Body of pancreas (tissue), 4 donors: Measurements from ENCODE around the gene KCNT2. TPM values are rescaled to one million over a fixed set of nuclear protein-coding genes. Genes with fewer than 3 reads are reported as not detected.

Experiments used
- ATAC-seq: fragments of 150-250 bp; one replicate; pipeline ENCODE4 v1.9.1; 2016
- DNase-seq, 4 donors: peaks; one replicate each; pipeline ENCODE4 v3.0.0-alpha.2; 2019
- H3K27ac ChIP-seq, 4 donors: fragments of 200-600 bp; sonication (generic); 1 replicate in 3 of 4; 2 replicates in 1 of 4; pipeline versions ENCODE4 v1.5.1 to v1.6.1; 2016 to 2019; ENCODE audit warnings: mild to moderate bottlenecking in 1 of 4, mixed read lengths in 1 of 4, moderate library complexity in 1 of 4
- H3K27me3 ChIP-seq, 2 donors: fragments of 200-600 bp; sonication (generic); one replicate each; pipeline ENCODE4 v1.6.0; 2016; ENCODE audit warnings: mild to moderate bottlenecking in 1 of 2
- H3K36me3 ChIP-seq, 2 donors: fragments of 200-600 bp; sonication (generic); replicated peaks in 1 of 2; 2 replicates each; pipeline ENCODE4 v1.5.1; 2016; ENCODE audit warnings: low read depth in 2 of 2; ENCODE audit not compliant: insufficient read depth in 1 of 2
- H3K4me1 ChIP-seq: fragments of 200-600 bp; sonication (generic); one replicate; pipeline ENCODE4 v1.6.0; 2016
- H3K4me3 ChIP-seq, 2 donors: fragments of 200-600 bp; sonication (generic); 1 replicate in 1 of 2; 2 replicates in 1 of 2; pipeline ENCODE4 v1.5.1; 2016 to 2019
- H3K9me3 ChIP-seq, 3 donors: fragments of 200-600 bp; sonication (generic); 1 replicate in 2 of 3; 2 replicates in 1 of 3; pipeline ENCODE4 v1.5.1; 2016
- POLR2A ChIP-seq, 3 donors: fragments of 450-650 bp; IDR thresholded peaks; one replicate each; pipeline ENCODE4 v1.6.1; 2016; ENCODE audit warnings: antibody characterized with exemption in 3 of 3, mild to moderate bottlenecking in 2 of 3
- WGBS, 2 donors: methylation state at CpG; one replicate each; pipeline ENCODE4 v1.1.5; 2017; 5-methylcytosine and 5-hydroxymethylcytosine counted together
- intact Hi-C: fragments of 100-400 bp; cut with DNase I; formaldehyde crosslinking; loops from one replicate; pipeline ENCODE4 v1.15.1; 2023
- total RNA-seq, 2 donors: library from RNA; depleted of rRNA; stranded (reverse); fragments of >200 nt; gene quantifications; one replicate each; pipeline ENCODE4 v1.1.0, GENCODE V29; 2016
- TF ChIP-seq, protein P1 (sequence below), 7 experiments: fragments of 450-650 bp in 4 of 7; fragments of 200-600 bp in 3 of 7; sonication (generic) in 3 of 7; IDR thresholded peaks; one replicate each; pipeline ENCODE4 v1.5.1; 2016 to 2019; ENCODE audit warnings: antibody characterized with exemption in 7 of 7

KCNT2 gene
- total RNA-seq, 2 donors from 2014 or later: 0.78 to 0.99 TPM

- H3K9me3 ChIP-seq: peaks cover 0 to under 1% (median 0%) of the 10 kb centered on the region in 3 donors
- ATAC-seq (no peak), DNase-seq (no peak)
- intact Hi-C loops: no loop called here
- no peak overlapping the region for H3K27ac ChIP-seq
- WGBS, 2 donors: 40 to 52% methylated on average over 3 of the region's 3 CpGs
- H3K36me3 ChIP-seq: no peaks in the 10 kb centered on the region
- no peaks in the 10 kb centered on the region for H3K27me3 ChIP-seq
- no peak for TF ChIP-seq POLR2A (IDR thresholded peaks at IDR 0.05)
- TF ChIP-seq, protein P1, sequence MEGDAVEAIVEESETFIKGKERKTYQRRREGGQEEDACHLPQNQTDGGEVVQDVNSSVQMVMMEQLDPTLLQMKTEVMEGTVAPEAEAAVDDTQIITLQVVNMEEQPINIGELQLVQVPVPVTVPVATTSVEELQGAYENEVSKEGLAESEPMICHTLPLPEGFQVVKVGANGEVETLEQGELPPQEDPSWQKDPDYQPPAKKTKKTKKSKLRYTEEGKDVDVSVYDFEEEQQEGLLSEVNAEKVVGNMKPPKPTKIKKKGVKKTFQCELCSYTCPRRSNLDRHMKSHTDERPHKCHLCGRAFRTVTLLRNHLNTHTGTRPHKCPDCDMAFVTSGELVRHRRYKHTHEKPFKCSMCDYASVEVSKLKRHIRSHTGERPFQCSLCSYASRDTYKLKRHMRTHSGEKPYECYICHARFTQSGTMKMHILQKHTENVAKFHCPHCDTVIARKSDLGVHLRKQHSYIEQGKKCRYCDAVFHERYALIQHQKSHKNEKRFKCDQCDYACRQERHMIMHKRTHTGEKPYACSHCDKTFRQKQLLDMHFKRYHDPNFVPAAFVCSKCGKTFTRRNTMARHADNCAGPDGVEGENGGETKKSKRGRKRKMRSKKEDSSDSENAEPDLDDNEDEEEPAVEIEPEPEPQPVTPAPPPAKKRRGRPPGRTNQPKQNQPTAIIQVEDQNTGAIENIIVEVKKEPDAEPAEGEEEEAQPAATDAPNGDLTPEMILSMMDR (IDR thresholded peaks at IDR 0.05): no peak
- no peak overlapping the region for H3K4me3 ChIP-seq
- H3K4me1 ChIP-seq: no peaks in the 10 kb centered on the region
Observed at GRCh38 chr1:196559314-196559713, 48.9 kb downstream of the KCNT2 start.

DNA sequence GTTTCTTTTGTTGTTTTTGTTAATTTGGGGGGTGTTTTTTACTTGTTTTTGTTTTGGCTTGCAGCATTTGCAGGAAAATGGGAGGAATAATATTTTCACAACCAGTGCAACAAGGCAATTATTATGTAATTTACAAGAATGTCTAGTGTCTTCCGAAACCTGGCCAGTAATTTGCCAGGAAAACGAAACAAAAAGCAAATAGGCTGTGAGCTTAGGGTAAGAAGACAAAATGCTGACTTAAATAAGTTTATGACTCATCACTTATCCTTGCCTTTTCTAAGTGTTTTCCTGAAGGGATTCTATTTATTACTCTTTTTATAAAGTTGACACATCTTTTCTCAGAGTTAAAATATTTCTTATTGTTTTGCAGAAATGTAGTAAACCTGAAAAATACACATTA lies 49.8 kb downstream of the KCNT2 start:
- H3K9me3 ChIP-seq: no peaks in the 10 kb centered on the region
- no peak overlapping the region for H3K4me3 ChIP-seq
- H3K27me3 ChIP-seq: no peaks in the 10 kb centered on the region
- H3K36me3 ChIP-seq: no peaks in the 10 kb centered on the region
- H3K27ac ChIP-seq: no peak overlapping the region
- TF ChIP-seq, protein P1 (IDR thresholded peaks at IDR 0.05): no peak
- TF ChIP-seq POLR2A (IDR thresholded peaks at IDR 0.05): no peak
- DNase-seq (no peak), ATAC-seq (peak; percentile 52)
- H3K4me1 ChIP-seq: no peaks in the 10 kb centered on the region
- intact Hi-C loops: no loop called here
- WGBS, 2 donors: 27 to 29% methylated on average over 2 of the region's 2 CpGs

- H3K4me3 ChIP-seq: no peak overlapping the region
- DNase-seq (no peak), ATAC-seq (no peak)
- intact Hi-C loops: no loop called here
- TF ChIP-seq, protein P1 (IDR thresholded peaks at IDR 0.05): no peak
- no peak for TF ChIP-seq POLR2A (IDR thresholded peaks at IDR 0.05)
- H3K27me3 ChIP-seq: no peaks in the 10 kb centered on the region
- no peaks in the 10 kb centered on the region for H3K36me3 ChIP-seq
- no peaks in the 10 kb centered on the region for H3K9me3 ChIP-seq
- no peak overlapping the region for H3K27ac ChIP-seq
- H3K4me1 ChIP-seq: no peaks in the 10 kb centered on the region
- WGBS, 2 donors: 39 to 49% methylated on average over 2 of the region's 2 CpGs
Observed at GRCh38 chr1:196557797-196558196, 50.4 kb downstream of the KCNT2 start.

GRCh38 chr1:196550731-196551130 lies 57.5 kb downstream of the KCNT2 start:
- no peak overlapping the region for H3K27ac ChIP-seq
- H3K4me1 ChIP-seq: no peaks in the 10 kb centered on the region
- ATAC-seq (no peak), DNase-seq (no peak)
- no peak overlapping the region for H3K4me3 ChIP-seq
- H3K9me3 ChIP-seq: no peaks in the 10 kb centered on the region
- no peaks in the 10 kb centered on the region for H3K27me3 ChIP-seq
- no peaks in the 10 kb centered on the region for H3K36me3 ChIP-seq
- intact Hi-C loops: no loop called here
- TF ChIP-seq POLR2A (IDR thresholded peaks at IDR 0.05): no peak
- TF ChIP-seq, protein P1 (IDR thresholded peaks at IDR 0.05): no peak

DNA sequence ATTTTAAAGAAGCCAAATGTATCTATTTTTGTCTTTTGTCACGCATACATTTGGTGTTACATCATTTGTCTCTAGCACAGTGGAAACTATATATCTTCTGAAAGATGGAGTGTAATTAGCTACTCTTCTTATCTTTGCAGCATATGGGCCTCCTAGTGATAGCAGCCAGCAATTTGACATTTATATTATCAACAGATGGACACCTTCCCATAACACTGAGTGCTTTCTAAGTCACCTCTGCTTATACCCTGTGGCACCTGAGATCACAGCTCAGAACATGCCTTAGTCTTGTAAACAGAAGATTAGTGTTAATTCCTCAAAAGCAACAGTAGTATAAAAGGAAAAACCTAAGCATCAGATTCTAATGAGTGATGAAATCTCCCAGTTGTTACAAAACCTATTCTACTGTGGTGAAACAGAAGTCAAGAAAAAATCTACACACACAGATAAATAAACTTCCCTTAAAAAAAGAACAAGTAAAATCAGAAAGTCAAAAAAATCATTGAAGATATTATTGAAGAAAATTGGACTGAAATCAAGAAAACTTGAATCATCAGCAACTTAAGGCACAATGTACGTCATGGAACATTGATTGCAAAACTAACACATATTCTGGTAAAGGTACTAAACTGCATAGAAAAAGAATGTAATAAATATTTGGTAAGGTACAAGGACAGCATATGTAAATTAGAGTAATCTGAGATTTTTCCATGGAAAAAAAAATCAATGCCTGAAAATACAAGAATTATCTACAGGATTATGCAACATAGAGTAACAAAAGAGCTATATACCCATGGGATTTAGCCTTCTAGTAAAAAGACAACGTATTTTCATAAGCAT lies 61.7 kb downstream of the KCNT2 start:
- Histone ChIP-seq H3K4me3 (no peak overlapping the region), H3K27me3 (no peaks in the 10 kb centered on the region), H3K4me1 (no peaks in the 10 kb centered on the region), H3K36me3 (no peaks in the 10 kb centered on the region), H3K27ac (no peak overlapping the region), H3K9me3 (no peaks in the 10 kb centered on the region)
- WGBS, 2 donors: 27 to 35% methylated on average over 3 of the region's 3 CpGs
- DNase-seq (no peak), ATAC-seq (peak; percentile 68)
- intact Hi-C loops: no loop called here
- TF ChIP-seq, protein P1 (IDR thresholded peaks at IDR 0.05): no peak
- TF ChIP-seq POLR2A (IDR thresholded peaks at IDR 0.05): no peak
